ENCODE results near the gene FAM186B. TPM values are rescaled to one million over a fixed set of nuclear protein-coding genes. Genes with fewer than 3 reads are reported as not detected.

FAM186B gene
- polyA plus RNA-seq, 2 of the 4 experiments (the other 2 are of a cell fraction) = 0.04 to 0.08 TPM

DNA sequence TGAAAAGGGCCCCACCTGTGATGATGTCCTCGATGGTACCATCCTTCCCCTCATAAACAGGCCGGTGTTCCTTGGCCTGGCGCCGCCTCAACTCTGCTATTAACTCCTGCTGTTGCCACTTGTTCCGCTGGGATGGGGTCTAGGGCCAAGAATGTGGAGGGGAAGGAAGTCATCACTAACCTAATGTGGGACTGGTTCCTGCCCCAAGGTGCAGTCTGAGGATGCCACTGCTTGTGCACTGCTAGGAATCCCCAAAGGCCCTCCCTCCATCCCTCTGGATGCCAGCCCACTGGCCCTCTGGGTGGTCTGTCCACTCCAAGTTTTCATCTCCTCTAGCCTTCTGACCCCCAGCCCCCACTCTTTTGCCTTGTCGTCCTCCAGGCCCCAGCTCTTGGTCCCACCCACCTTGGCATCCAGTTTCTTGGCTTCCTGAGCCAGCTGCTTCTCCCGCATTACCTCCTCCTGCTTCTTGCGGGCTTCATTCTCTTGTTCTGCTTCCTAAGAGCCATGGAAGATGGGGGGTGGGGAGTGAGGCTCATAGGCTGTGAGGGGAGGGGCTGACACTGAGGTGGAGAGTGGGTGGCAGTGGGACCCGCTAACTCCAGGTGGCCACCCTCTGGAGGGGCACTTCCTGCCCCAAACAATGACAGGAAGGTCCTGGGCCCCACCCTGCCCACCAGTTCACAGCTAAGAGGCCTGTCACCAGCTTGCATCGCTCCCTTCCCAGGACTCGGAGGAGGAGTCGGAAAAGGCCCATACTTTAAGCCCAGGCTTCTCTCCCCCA lies 41.6 kb upstream of the FAM186B start:
- FAIRE-seq (no peak), DNase-seq (ENCODE audit: low read depth in 1 of 2, low spot score in 1 of 2) (no peak), ATAC-seq (no peak)
- TF ChIP-seq FOXS1 (CRISPR knock-in tag; IDR thresholded peaks at IDR 0.05) = no peak
- no peak for TF ChIP-seq CBX2 (IDR thresholded peaks at IDR 0.05; ENCODE audit: borderline replicate concordance, low read depth)
- TF ChIP-seq CEBPB (IDR thresholded peaks at IDR 0.05) = no peak
- no peak for TF ChIP-seq EP300 (IDR thresholded peaks at IDR 0.05)
- TF ChIP-seq GATA3 (IDR thresholded peaks at IDR 0.05; ENCODE audit: borderline replicate concordance) = no peak
- no peak for TF ChIP-seq MYC (IDR thresholded peaks at IDR 0.05; ENCODE audit: borderline replicate concordance, low read length)
- TF ChIP-seq ZNF302 (CRISPR knock-in tag; IDR thresholded peaks at IDR 0.05) = no peak
- TF ChIP-seq, protein P1, sequence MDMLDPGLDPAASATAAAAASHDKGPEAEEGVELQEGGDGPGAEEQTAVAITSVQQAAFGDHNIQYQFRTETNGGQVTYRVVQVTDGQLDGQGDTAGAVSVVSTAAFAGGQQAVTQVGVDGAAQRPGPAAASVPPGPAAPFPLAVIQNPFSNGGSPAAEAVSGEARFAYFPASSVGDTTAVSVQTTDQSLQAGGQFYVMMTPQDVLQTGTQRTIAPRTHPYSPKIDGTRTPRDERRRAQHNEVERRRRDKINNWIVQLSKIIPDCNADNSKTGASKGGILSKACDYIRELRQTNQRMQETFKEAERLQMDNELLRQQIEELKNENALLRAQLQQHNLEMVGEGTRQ (IDR thresholded peaks at IDR 0.05) = no peak
- no peak for TF ChIP-seq KDM1A (IDR thresholded peaks at IDR 0.05; ENCODE audit: low read depth)
- TF ChIP-seq POLR2AphosphoS2 (conservative IDR thresholded peaks at IDR 0.05; ENCODE audit: low read length) = no peak
- TF ChIP-seq CBX8 (IDR thresholded peaks at IDR 0.05) = no peak
- TF ChIP-seq, protein P2, sequence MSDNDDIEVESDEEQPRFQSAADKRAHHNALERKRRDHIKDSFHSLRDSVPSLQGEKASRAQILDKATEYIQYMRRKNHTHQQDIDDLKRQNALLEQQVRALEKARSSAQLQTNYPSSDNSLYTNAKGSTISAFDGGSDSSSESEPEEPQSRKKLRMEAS (IDR thresholded peaks at IDR 0.05) = no peak
- no peak for TF ChIP-seq RCOR1 (IDR thresholded peaks at IDR 0.05; ENCODE audit: low read depth, low read length)
- TF ChIP-seq, protein P3, sequence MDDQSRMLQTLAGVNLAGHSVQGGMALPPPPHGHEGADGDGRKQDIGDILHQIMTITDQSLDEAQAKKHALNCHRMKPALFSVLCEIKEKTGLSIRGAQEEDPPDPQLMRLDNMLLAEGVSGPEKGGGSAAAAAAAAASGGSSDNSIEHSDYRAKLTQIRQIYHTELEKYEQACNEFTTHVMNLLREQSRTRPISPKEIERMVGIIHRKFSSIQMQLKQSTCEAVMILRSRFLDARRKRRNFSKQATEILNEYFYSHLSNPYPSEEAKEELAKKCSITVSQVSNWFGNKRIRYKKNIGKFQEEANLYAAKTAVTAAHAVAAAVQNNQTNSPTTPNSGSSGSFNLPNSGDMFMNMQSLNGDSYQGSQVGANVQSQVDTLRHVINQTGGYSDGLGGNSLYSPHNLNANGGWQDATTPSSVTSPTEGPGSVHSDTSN (IDR thresholded peaks at IDR 0.05) = no peak
- no peak for TF ChIP-seq SREBF2 (IDR thresholded peaks at IDR 0.05)
- TF ChIP-seq, protein P4, sequence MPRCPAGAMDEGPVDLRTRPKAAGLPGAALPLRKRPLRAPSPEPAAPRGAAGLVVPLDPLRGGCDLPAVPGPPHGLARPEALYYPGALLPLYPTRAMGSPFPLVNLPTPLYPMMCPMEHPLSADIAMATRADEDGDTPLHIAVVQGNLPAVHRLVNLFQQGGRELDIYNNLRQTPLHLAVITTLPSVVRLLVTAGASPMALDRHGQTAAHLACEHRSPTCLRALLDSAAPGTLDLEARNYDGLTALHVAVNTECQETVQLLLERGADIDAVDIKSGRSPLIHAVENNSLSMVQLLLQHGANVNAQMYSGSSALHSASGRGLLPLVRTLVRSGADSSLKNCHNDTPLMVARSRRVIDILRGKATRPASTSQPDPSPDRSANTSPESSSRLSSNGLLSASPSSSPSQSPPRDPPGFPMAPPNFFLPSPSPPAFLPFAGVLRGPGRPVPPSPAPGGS (IDR thresholded peaks at IDR 0.05) = no peak
- no peak for TF ChIP-seq RARB (CRISPR knock-in tag; IDR thresholded peaks at IDR 0.05)
- TF ChIP-seq HDAC2 (IDR thresholded peaks at IDR 0.05) = no peak
- TF ChIP-seq BHLHE40 (IDR thresholded peaks at IDR 0.05; ENCODE audit: low read depth, low read length) = no peak
- TF ChIP-seq POLR2A (IDR thresholded peaks at IDR 0.05; ENCODE audit: low read length) = no peak
- ChIA-PET CTCF (interaction anchor here (1.1 to 14.8 kb wide), 7 partner anchors 10 to 315 kb away, joined by 3 to 260 read pairs (median 7); partner anchors contain the start of gene FMNL3), POLR2A (interaction anchor here (0.7 to 1.9 kb wide), 2 partner anchors 94 to 131 kb away, joined by 3 to 11 read pairs; partner anchors contain the start of gene TMBIM6)
- Histone ChIP-seq H3K27ac (no peak overlapping the region), H3K4me3 (no peak overlapping the region), H3K9me3 (no peaks in the 10 kb centered on the region), H3K4me2 (no peak overlapping the region), H3K4me1 (no peaks in the 10 kb centered on the region)
- 92% methylated on average over 12 of the region's 12 CpGs for WGBS (ENCODE audit: missing lambda C conversion rate)

DNA sequence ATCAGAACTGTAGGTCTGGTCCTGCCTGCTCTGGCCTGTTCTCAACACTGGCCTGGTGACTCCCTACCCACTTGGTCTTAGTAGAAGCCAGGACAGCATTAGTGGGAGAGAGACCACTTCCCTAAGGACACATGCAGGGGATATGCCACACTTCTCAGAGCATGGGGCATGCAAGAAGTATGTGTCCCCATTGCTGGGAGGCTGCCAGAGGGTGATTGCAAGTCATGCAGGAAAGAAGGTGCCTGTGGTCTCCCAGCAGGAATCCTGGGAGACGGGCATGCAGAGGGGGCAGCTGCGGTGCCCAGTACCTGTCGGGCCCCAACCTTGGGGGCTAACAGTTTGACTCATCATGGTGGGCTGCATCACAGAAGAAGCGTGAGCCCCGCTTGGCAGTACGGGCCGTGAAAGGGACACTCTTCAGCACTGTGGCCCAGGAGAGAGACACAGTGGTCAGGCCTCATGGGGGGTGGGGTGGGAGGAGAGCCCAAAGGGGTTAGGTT lies 40.9 kb upstream of the FAM186B start:
- 92% methylated on average over 5 of the region's 7 CpGs for WGBS (ENCODE audit: missing lambda C conversion rate)
- ChIA-PET POLR2A (no interaction called here), CTCF (interaction anchor here (1.3 to 14.8 kb wide), 6 partner anchors 9 to 140 kb away, joined by 3 to 260 read pairs (median 18); partner anchors contain the start of gene FMNL3)
- ATAC-seq (no peak), FAIRE-seq (no peak), DNase-seq (ENCODE audit: low read depth in 1 of 2, low spot score in 1 of 2) (no peak)
- H3K4me3 ChIP-seq = no peak overlapping the region
- H3K4me1 ChIP-seq = no peaks in the 10 kb centered on the region
- no peak overlapping the region for H3K4me2 ChIP-seq
- no peak overlapping the region for H3K27ac ChIP-seq
- TF ChIP-seq, protein P1 (IDR thresholded peaks at IDR 0.05) = no peak
- TF ChIP-seq, protein P5, sequence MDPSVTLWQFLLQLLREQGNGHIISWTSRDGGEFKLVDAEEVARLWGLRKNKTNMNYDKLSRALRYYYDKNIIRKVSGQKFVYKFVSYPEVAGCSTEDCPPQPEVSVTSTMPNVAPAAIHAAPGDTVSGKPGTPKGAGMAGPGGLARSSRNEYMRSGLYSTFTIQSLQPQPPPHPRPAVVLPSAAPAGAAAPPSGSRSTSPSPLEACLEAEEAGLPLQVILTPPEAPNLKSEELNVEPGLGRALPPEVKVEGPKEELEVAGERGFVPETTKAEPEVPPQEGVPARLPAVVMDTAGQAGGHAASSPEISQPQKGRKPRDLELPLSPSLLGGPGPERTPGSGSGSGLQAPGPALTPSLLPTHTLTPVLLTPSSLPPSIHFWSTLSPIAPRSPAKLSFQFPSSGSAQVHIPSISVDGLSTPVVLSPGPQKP (IDR thresholded peaks at IDR 0.05; ENCODE audit: low read depth, low read length) = no peak
- TF ChIP-seq FOSB (CRISPR knock-in tag; IDR thresholded peaks at IDR 0.05) = no peak
- TF ChIP-seq MAZ (IDR thresholded peaks at IDR 0.05; ENCODE audit: borderline replicate concordance, low read depth, low read length) = no peak
- TF ChIP-seq PHF8 (IDR thresholded peaks at IDR 0.05; ENCODE audit: borderline replicate concordance, low read depth) = no peak
- TF ChIP-seq, protein P6, sequence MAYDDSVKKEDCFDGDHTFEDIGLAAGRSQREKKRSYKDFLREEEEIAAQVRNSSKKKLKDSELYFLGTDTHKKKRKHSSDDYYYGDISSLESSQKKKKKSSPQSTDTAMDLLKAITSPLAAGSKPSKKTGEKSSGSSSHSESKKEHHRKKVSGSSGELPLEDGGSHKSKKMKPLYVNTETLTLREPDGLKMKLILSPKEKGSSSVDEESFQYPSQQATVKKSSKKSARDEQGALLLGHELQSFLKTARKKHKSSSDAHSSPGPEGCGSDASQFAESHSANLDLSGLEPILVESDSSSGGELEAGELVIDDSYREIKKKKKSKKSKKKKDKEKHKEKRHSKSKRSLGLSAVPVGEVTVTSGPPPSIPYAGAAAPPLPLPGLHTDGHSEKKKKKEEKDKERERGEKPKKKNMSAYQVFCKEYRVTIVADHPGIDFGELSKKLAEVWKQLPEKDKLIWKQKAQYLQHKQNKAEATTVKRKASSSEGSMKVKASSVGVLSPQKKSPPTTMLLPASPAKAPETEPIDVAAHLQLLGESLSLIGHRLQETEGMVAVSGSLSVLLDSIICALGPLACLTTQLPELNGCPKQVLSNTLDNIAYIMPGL (CRISPR knock-in tag; IDR thresholded peaks at IDR 0.05; ENCODE audit: borderline replicate concordance) = no peak
- no peak for TF ChIP-seq POLR2AphosphoS2 (conservative IDR thresholded peaks at IDR 0.05; ENCODE audit: low read length)
- no peak for TF ChIP-seq ESRRA (IDR thresholded peaks at IDR 0.05; ENCODE audit: borderline replicate concordance, low read length)
- TF ChIP-seq ZC3H11A (IDR thresholded peaks at IDR 0.05) = no peak
- H3K9me3 ChIP-seq = no peaks in the 10 kb centered on the region

Data from A549 (cell line).